GM19395 (cell line): ENCODE data around the gene LRRC34.

Experiments
- ATAC-seq: cut with Tn5 transposase; IDR thresholded peaks from one replicate; pipeline ENCODE4 v1.9.1; 2021; ENCODE audit warnings: mild to moderate bottlenecking, moderate library complexity; ENCODE audit not compliant: unreplicated experiment

LRRC34 gene

GRCh38 chr3:169769287-169770181, 43.2 kb downstream of the LRRC34 start, which contains the start of gene ACTRT3:
ACTRT3 (minus strand) TSS chr3:169769561; CDS start chr3:169769520, 41 bp downstream.
- peak; percentile 21 for ATAC-seq

DNA sequence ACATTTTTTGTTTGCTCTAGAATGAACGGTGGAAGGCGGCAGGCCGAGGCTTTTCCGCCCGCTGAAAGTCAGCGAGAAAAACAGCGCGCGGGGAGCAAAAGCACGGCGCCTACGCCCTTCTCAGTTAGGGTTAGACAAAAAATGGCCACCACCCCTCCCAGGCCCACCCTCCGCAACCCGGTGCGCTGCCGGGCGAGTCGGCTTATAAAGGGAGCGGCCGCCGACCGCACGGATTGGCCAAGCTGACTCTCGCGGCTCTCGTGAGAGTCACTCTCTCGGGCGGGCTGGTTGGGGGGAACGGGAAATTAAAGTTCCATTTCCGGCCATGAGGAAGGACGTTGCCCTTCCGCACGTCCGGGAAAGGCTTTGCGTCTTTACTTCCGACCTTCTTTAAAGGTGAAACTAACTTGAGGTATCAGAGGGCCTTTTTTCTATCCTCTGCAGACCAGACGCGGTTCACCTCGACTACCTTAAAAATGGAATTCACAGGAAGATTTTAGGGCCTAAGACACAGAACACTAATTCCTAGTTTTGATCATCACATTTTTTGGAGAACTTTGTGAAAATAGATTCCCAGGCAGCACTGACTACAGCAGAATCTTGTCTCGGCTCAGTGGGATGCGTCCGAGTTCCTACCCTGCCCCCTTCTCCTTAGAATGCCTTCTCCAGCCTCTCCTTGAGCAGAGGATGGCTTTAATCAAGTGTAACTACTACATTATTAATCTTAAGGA, 47.7 kb downstream of the LRRC34 start, which contains the start of gene TERC:
TERC (minus strand) TSS at position 179 of the 731 bp plus-strand sequence.
- peak; percentile 79 for ATAC-seq

- peak; percentile 47 for ATAC-seq
Measured at GRCh38 chr3:169764312-169764881, 48.3 kb downstream of the LRRC34 start.

- no peak for ATAC-seq
Measured at GRCh38 chr3:169760479-169760878, 52.2 kb downstream of the LRRC34 start.

DNA sequence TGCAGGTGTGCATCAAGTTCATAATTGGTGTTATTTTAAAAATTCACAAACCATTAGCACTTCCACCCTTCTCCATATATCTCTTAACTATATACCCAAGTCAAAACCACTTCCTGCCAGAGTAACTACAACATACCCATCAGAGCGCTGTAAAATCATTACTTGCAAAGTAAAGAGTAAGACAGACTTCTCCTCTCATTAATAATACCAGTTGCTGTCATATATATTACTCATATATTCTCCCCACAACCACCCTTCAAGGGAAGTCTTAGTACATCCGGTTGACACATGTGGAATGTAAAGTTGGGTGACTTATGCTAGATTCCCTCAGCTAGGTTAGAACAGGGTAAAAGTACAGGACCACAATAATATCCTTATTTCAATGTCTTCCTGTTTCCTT, 53.4 kb downstream of the LRRC34 start:
- peak; percentile 66 for ATAC-seq

DNA sequence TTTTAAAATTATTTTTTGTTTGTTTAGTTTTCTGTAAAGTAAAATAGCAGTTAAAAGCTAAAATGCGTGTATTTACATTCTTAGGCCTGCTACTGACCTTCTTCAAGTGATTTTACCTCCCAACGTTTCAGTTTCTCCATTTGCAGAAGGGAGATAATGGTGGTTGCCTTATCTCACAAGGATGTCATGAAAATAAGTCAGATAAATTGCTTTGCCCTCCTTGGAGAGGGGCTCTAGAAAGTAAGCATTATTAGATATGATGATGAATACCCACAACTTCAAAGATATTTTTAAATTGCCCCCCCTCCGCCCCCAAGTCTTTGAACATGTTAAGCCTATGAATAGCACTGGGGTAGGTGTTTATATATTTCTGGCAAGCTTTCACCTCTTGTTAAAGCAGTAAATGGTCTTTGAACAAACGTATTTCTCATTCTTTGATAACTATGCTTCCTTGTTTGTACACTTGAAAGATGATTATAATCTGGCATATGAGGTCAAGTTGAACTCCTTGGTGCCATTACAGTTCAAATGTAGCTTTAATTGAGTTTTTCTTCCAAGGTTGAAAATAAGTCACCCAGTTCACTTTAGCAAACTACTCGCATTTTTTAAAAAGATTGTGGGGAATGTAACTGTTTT, 54.2 kb downstream of the LRRC34 start:
- ATAC-seq, result no peak

- ATAC-seq, result no peak
Measured at GRCh38 chr3:169755488-169755887, 57.2 kb downstream of the LRRC34 start.

DNA sequence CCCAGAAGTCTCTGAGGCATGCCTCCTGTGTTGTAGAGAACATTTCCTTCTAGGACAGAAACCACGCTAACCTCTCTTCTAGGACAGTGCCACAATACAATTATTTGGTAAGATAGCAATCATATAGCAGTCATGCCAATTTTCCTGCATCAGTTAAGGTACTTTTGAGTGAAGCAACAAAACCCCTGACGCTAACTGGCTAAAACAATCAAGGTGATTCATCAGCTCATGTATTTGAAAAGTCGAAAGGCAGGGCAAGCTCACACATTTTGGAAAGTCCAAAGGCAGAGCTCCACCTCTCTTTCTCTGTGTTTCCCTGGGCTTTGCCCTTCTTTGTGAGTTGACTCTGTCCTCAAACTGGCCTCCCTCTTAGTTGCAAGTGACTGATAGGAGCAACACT, 58.0 kb downstream of the LRRC34 start:
- no peak for ATAC-seq

DNA sequence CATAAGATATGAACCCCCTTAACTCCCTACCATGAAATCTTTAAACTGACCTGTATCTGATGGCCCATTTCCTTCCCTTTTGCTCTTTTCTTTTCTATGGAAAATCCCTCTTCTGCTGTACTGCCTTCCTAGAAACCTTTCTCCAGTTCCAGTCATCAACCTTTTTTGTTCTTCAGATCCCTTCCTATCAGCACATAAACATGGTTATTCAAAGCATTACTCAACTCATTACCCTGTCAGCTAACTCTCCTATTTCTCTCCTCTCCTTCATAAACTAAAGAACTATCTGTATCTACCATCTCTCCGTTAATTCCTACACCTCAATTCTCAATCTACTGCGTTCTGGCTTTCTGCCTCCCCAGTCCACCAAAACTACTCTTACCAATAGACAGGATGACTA, 60.8 kb downstream of the LRRC34 start:
- no peak for ATAC-seq

- no peak for ATAC-seq
Measured at GRCh38 chr3:169750665-169751064, 62.0 kb downstream of the LRRC34 start.

DNA sequence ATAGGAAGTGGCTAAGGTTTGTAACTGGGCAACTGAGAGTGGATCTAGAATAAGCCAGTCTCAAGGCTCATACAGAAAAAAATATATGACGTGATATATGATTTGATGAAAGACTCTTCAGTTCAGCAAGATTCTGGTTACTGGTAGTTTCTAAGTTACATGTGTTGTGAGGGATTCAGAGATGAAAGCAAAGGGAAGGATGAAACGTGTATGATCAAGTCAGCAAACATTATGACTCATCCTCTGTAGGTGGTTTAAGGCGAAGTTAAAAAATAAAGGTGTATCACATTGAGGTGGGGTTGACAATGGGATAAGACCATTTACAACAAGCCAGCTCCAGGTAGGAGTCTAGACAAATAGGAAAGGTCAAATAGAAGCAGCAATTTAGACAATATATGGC, 64.0 kb downstream of the LRRC34 start:
- no peak for ATAC-seq

DNA sequence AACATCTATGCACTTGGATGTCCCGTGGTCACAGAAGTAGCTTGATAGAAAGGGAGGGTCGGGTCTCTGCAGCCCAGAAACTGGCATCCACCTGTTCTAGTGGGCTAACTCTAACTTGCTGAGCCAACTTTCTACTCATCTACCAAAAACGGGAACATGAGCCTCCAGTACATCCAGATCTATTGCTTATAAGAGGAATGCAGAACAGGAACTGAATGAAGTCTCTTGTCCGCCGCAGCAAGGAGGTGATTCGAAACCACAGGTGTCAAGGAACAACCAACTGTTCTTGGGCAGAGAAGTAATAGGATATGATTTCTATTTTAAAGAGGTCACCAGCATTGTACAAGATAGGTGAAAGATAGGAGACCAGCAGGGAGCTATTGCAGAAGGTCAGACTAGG, 65.8 kb downstream of the LRRC34 start:
- no peak for ATAC-seq

- no peak for ATAC-seq
Measured at GRCh38 chr3:169744366-169745054, 68.2 kb downstream of the LRRC34 start.
